GM12872 (cell line): ENCODE data around the gene CHST15.

ENCODE experiments used
- CTCF ChIP-seq: IDR thresholded peaks from 3 replicates; pipeline ENCODE4 v1.5.1; 2011; ENCODE audit warnings: low read depth, mild to moderate bottlenecking, low read length, moderate library complexity; ENCODE audit not compliant: insufficient read depth

Gene CHST15

GRCh38 chr10:124047427-124048152 is 45.8 kb downstream of the CHST15 start:
- TF ChIP-seq CTCF, result no peak

GRCh38 chr10:124045801-124046355 is 47.5 kb downstream of the CHST15 start:
- no peak for TF ChIP-seq CTCF

DNA sequence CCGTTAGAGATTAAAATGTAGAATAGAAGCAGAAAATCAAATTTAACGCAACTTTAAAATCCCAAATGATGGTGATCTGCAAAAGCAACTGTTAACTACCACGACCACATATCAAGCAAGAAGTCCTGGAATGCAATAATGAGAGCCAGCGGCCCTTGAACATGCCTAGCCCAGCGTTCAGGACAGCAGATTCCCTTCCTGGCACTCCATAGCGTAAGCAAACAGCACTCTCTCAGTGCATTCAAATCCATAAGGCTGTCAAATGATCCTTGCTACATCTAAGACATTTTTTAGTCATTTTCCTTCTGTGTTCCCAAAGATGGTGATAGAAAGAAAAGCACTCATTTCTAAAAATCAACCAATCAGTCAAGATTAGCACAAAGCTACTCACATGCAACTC is 48.1 kb downstream of the CHST15 start:
- no peak for TF ChIP-seq CTCF

DNA sequence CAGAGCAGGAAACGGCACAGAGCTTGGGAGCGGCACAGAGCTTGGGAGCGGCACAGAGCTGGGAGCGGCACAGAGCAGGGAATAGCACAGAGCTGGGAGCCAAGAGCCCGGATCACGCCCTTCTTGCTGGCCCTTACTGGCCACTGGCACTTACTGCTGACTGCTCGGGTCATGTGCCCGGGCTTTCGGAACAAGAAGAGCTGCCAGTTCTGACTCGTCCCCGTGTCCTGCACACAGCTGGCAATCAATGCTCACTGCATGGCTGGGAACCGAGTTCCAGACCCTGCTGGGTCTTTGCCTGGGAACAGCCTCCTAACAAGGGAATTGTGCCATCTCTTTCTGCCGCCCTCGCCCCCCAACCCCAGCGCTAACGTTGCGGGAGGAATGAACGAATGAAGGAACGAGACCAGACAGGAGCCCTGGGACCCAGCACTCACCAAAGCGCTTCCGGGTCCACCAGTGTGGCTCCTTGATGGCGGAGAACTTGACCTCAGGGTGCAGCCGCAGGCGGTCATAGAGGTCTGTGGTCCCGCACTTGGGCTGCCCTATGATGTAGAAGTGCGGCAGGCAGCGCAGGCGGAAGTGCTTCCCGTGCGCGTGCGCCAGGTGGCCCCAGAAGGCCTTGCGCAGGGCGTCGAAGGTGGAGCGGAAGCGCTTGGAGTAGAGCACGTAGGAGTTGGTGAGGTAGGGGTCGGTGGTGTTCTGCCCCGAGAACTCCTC is 49.1 kb downstream of the CHST15 start:
- TF ChIP-seq CTCF, result no peak

DNA sequence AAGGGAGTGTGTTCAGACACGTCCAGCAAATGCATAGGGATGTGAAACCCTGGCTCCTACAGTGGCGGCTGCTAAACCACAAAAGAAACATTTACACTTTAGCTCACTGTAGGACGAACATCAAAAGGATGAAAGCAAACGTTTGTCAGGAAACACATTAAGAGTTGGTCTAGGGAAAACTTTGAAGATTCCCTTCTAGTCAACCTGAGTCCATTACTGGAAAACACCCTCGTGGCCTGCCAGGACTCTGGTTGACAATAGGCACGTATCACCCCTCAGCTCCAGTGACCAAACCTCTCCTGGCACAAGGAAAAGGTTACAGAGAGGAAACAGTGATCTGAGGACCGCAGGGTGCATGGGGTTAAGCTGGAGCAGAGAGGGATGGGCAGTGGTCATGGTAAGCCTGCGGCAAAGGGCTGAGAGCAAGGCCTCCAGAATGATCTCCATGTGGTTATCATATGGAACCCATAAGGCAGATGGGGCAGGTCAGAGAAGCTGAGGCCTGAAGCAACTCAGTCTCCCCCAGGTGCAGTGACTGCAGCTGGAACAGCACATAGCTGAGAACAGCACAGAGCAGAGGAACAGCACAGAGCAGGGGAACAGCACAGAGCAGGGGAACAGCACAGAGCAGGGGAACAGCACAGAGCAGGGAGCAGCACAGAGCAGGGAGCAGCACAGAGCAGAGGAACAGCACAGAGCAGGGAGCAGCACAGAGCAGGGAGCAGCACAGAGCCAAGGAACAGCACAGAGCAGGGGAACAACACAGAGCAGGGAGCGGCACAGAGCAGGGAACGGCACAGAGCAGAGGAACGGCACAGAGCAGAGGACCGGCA is 49.9 kb downstream of the CHST15 start:
- no peak for TF ChIP-seq CTCF

DNA sequence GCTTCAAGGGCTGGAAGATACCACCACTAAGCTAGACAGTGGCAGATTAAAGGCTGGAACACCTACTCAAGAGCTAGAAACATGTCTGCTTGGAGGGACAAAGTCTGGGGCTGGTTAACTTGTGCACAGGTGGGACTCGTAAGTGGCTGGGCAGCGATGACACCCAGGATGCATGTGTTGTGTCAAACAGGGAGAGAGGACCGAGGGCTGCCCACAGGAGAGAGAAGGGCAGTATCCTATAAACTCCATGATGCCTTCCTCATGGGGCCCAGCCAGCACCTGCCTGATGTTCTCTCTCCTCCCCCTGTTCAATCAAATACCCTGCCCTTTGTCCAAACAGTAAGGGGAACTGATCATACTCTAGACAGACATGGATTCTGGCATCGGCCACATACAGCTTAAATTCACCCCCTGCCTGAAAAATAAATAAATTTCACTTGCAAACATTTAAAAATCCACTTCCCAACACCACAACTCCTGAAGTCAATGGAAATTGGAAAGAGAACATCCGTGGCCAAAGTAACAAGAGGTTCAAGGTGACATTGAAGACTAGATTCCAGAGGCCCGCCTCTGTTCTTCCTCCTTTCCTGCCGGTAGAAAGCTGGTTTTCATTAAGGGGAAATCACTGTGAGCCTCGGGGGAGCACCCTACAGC is 50.6 kb downstream of the CHST15 start:
- TF ChIP-seq CTCF, result no peak
